Measurements from ENCODE around the gene COL18A1.

The COL18A1 gene

DNA sequence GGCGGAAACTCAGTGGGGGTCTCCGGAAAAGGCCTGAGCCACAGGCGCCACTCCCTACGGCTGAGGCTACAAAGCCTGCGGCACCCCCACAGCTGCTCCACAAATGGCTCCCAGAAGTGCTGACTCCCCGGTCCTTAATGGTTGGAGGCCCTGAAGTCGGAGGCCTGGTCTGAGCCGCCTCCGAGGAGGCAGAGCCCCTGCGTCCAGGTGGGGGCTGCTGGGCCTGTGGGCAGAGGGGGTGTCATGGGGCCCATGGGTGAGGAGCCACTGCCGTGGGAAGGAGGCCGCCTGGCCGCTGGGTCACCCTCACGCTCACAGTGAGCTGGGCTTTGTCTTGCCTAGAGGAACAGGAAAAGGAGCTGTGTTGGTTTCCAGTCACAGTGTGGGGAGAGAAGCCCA, 12.4 kb upstream of the COL18A1 start:
- H3K36me3 ChIP-seq (ENCODE audit: control insufficient read depth in 4 of 4, insufficient read depth in 4 of 4, low read length in 3 of 4), result no peaks in the 10 kb centered on the region
- H3K27ac ChIP-seq (ENCODE audit: insufficient read depth in 1 of 2, low read depth in 1 of 2, low read length in 2 of 2, poor library complexity in 1 of 2, severe bottlenecking in 2 of 2), result no peak overlapping the region
- DNase-seq, result no peak
- ChIA-PET POLR2A (no interaction called here), CTCF (interaction anchor here (1.2 kb wide), 1 partner anchor 254 kb away, joined by 3 read pairs; no protein-coding TSS in a partner anchor)
- H3K4me1 ChIP-seq (ENCODE audit: control extremely low read depth in 1 of 4, control insufficient read depth in 4 of 4, insufficient read depth in 4 of 4, low read length in 3 of 4), result no peaks in the 10 kb centered on the region
- H3K27me3 ChIP-seq (replicated peaks in 2 of 5; ENCODE audit: control insufficient read depth in 4 of 5, insufficient read depth in 5 of 5, low read length in 4 of 5), result peaks cover 3 to 28% (median 8%) of the 10 kb centered on the region in 5 experiments
- H3K9me3 ChIP-seq (ENCODE audit: control extremely low read depth in 1 of 5, control insufficient read depth in 4 of 5, insufficient read depth in 2 of 5, low read depth in 1 of 5, low read length in 4 of 5), result no peaks in the 10 kb centered on the region
- 88% methylated on average over 12 of the region's 14 CpGs for WGBS (ENCODE audit: insufficient coverage)
- H3K4me3 ChIP-seq (ENCODE audit: control insufficient read depth in 1 of 7, extremely low read depth in 1 of 7, insufficient read depth in 4 of 7, low read depth in 2 of 7, low read length in 6 of 7), result no peak overlapping the region

DNA sequence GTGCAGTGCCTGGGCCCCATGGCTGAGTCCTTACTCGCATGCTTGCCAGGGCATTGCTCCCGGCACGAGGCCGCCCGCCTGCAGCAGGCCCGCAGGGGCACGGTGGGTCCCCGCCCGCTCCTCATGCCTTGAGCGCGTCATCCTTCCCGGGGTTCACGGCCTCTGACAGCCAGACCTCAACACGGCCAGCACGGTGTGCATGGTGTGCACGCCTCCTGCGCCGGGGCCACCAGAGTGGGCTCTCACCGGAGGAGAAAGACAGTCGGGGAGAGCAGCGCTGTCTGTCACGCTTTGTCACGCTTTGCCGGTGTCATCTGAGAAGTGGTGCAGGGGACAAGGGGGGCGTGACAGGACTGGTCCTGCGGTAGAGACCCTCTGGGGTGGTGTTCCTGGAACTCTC, 11.9 kb upstream of the COL18A1 start:
- Histone ChIP-seq H3K27ac (ENCODE audit: insufficient read depth in 1 of 2, low read depth in 1 of 2, low read length in 2 of 2, poor library complexity in 1 of 2, severe bottlenecking in 2 of 2) (no peak overlapping the region), H3K9me3 (ENCODE audit: control extremely low read depth in 1 of 5, control insufficient read depth in 4 of 5, insufficient read depth in 2 of 5, low read depth in 1 of 5, low read length in 4 of 5) (no peaks in the 10 kb centered on the region), H3K36me3 (ENCODE audit: control insufficient read depth in 4 of 4, insufficient read depth in 4 of 4, low read length in 3 of 4) (no peaks in the 10 kb centered on the region), H3K27me3 (replicated peaks in 2 of 5; ENCODE audit: control insufficient read depth in 4 of 5, insufficient read depth in 5 of 5, low read length in 4 of 5) (peaks cover 3 to 28% (median 6%) of the 10 kb centered on the region in 5 experiments), H3K4me3 (ENCODE audit: control insufficient read depth in 1 of 7, extremely low read depth in 1 of 7, insufficient read depth in 4 of 7, low read depth in 2 of 7, low read length in 6 of 7) (no peak overlapping the region), H3K4me1 (ENCODE audit: control extremely low read depth in 1 of 4, control insufficient read depth in 4 of 4, insufficient read depth in 4 of 4, low read length in 3 of 4) (no peaks in the 10 kb centered on the region)
- POLR2A ChIA-PET, result no interaction called here
- 94% methylated on average over 26 of the region's 26 CpGs for WGBS (ENCODE audit: insufficient coverage)
- DNase-seq, result no peak
- CTCF ChIA-PET, result interaction anchor here (1.2 kb wide), 1 partner anchor 255 kb away, joined by 3 read pairs; no protein-coding TSS in a partner anchor

DNA sequence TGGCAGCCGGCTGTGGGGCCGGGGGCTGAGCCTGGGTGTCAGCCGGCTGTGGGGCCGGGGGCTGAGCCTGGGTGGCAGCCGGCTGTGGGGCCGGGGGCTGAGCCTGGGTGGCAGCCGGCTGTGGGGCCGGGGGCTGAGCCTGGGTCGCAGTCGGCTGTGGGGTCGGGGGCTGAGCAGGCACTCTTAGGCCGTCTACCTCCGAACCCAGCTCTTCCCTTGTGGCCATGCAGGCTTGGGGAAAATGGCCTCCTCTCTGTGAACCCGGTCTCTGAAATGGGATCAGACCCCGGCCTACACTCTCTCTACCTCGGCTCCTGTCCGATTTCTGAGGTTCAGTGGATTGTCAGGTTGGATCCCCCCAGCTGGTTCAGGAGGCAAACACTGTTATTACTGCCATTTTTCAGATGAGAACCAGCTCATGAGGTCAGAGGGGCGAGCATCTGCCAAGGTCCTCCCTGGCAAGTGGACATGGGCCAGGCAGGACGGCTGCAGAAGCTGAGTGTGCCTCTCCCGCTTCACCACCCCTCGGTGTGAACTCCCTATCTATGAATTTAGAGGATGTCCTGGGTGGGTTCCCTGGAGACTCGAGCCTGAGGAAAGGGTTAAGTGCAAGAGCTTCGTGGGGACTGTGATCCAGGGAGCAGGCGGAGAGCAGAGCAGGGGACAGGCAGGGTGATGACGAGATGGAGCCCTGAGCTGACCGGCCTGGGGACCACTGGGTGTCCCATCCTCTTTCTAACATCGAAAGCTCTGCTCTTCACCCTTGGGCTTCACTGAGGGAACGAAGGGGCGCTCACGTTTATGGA, 10.9 kb upstream of the COL18A1 start:
- Histone ChIP-seq H3K4me3 (ENCODE audit: control insufficient read depth in 1 of 7, extremely low read depth in 1 of 7, insufficient read depth in 4 of 7, low read depth in 2 of 7, low read length in 6 of 7) (no peak overlapping the region), H3K36me3 (ENCODE audit: control insufficient read depth in 4 of 4, insufficient read depth in 4 of 4, low read length in 3 of 4) (no peaks in the 10 kb centered on the region), H3K9me3 (ENCODE audit: control extremely low read depth in 1 of 5, control insufficient read depth in 4 of 5, insufficient read depth in 2 of 5, low read depth in 1 of 5, low read length in 4 of 5) (no peaks in the 10 kb centered on the region), H3K27ac (ENCODE audit: insufficient read depth in 1 of 2, low read depth in 1 of 2, low read length in 2 of 2, poor library complexity in 1 of 2, severe bottlenecking in 2 of 2) (no peak overlapping the region), H3K27me3 (replicated peaks in 2 of 5; ENCODE audit: control insufficient read depth in 4 of 5, insufficient read depth in 5 of 5, low read length in 4 of 5) (peaks cover 4 to 24% (median 7%) of the 10 kb centered on the region in 5 experiments), H3K4me1 (ENCODE audit: control extremely low read depth in 1 of 4, control insufficient read depth in 4 of 4, insufficient read depth in 4 of 4, low read length in 3 of 4) (no peaks in the 10 kb centered on the region)
- ChIA-PET POLR2A (no interaction called here), CTCF (no interaction called here)
- DNase-seq, result no peak
- 90% methylated on average over 20 of the region's 30 CpGs for WGBS (ENCODE audit: insufficient coverage)

DNA sequence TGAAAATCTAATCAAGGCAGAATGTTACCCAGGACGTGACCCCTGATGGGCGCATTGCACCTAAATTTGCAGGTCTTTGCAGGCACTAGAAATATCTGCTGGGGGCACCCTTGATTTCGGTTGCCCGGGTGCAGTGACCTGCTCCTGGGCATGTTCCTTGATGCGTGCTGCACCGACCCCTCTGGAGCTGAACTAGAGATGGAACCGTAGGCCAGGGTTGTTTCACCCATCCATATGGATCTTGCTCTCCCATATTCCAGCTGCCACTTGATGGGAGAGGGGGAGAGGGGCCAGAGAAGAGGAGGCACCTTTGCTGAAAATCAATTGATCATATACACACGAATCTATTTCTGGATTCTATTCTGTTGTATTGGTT, 8.4 kb upstream of the COL18A1 start:
- Histone ChIP-seq H3K4me1 (ENCODE audit: control extremely low read depth in 1 of 4, control insufficient read depth in 4 of 4, insufficient read depth in 4 of 4, low read length in 3 of 4) (no peaks in the 10 kb centered on the region), H3K36me3 (ENCODE audit: control insufficient read depth in 4 of 4, insufficient read depth in 4 of 4, low read length in 3 of 4) (no peaks in the 10 kb centered on the region), H3K27ac (ENCODE audit: insufficient read depth in 1 of 2, low read depth in 1 of 2, low read length in 2 of 2, poor library complexity in 1 of 2, severe bottlenecking in 2 of 2) (no peak overlapping the region), H3K9me3 (ENCODE audit: control extremely low read depth in 1 of 5, control insufficient read depth in 4 of 5, insufficient read depth in 2 of 5, low read depth in 1 of 5, low read length in 4 of 5) (peaks cover 0 to 13% (median 10%) of the 10 kb centered on the region in 5 experiments), H3K27me3 (replicated peaks in 2 of 5; ENCODE audit: control insufficient read depth in 4 of 5, insufficient read depth in 5 of 5, low read length in 4 of 5) (peaks cover 10 to 29% (median 10%) of the 10 kb centered on the region in 5 experiments), H3K4me3 (ENCODE audit: control insufficient read depth in 1 of 7, extremely low read depth in 1 of 7, insufficient read depth in 4 of 7, low read depth in 2 of 7, low read length in 6 of 7) (no peak overlapping the region)
- 76% methylated on average over 5 of the region's 8 CpGs for WGBS (ENCODE audit: insufficient coverage)
- ChIA-PET CTCF (no interaction called here), POLR2A (no interaction called here)
- no peak for DNase-seq

DNA sequence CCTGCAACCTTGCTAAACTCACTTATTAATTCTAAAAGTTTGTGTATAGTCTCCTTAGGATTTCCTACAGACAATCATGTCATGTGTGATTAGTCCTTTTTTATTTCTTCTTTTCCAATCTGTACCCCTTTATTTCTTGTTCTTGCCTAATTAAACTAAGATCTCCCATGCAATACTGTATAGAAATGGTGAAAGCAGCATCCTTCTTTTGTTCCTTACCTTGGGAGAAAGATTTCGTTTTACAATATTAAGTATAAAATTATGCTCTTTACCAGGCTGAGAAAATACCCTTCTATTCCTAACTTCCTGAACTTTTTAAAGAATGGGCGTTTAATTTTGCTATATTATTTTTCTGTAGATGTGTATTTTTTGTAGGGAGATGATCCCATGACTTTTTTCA, 7.6 kb upstream of the COL18A1 start:
- DNase-seq, result no peak
- H3K27ac ChIP-seq (ENCODE audit: insufficient read depth in 1 of 2, low read depth in 1 of 2, low read length in 2 of 2, poor library complexity in 1 of 2, severe bottlenecking in 2 of 2), result no peak overlapping the region
- no peak overlapping the region for H3K4me3 ChIP-seq (ENCODE audit: control insufficient read depth in 1 of 7, extremely low read depth in 1 of 7, insufficient read depth in 4 of 7, low read depth in 2 of 7, low read length in 6 of 7)
- no peaks in the 10 kb centered on the region for H3K36me3 ChIP-seq (ENCODE audit: control insufficient read depth in 4 of 4, insufficient read depth in 4 of 4, low read length in 3 of 4)
- ChIA-PET CTCF (no interaction called here), POLR2A (no interaction called here)
- peaks cover 10 to 33% (median 14%) of the 10 kb centered on the region in 5 experiments for H3K27me3 ChIP-seq (replicated peaks in 2 of 5; ENCODE audit: control insufficient read depth in 4 of 5, insufficient read depth in 5 of 5, low read length in 4 of 5)
- no peaks in the 10 kb centered on the region for H3K4me1 ChIP-seq (ENCODE audit: control extremely low read depth in 1 of 4, control insufficient read depth in 4 of 4, insufficient read depth in 4 of 4, low read length in 3 of 4)
- peaks cover 0 to 19% (median 17%) of the 10 kb centered on the region in 5 experiments for H3K9me3 ChIP-seq (ENCODE audit: control extremely low read depth in 1 of 5, control insufficient read depth in 4 of 5, insufficient read depth in 2 of 5, low read depth in 1 of 5, low read length in 4 of 5)
- WGBS (ENCODE audit: insufficient coverage), result no CpG with 5 or more reads among the region's 2 CpGs

DNA sequence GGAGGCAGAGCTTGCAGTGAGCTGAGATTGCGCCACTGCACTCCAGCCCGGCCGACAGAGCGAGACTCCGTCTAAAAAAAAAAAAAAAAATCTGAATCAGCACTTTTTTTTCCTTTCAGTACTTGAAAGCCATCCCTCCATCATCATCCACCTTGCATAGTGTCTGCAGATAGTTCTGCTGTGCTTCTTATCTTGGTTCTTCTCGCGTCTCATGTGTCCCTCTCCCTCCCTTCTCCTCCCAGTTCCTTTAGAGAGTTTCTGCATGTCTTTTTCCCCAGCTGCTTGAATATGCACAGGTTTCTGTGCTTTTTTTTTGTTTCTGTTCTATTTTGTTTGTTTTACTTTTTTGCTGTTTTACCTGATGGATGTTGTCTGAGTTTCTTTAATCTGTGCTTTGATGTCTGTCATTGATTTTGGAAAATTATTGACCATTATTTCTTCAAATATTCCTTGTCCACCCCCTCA, 3.9 kb upstream of the COL18A1 start:
- ChIA-PET POLR2A (interaction anchor here (0.7 kb wide), 1 partner anchor 260 kb away, joined by 4 read pairs; no protein-coding TSS in a partner anchor), CTCF (no interaction called here)
- Histone ChIP-seq H3K27me3 (replicated peaks in 2 of 5; ENCODE audit: control insufficient read depth in 4 of 5, insufficient read depth in 5 of 5, low read length in 4 of 5) (peaks cover 13 to 62% (median 20%) of the 10 kb centered on the region in 5 experiments), H3K4me3 (ENCODE audit: control insufficient read depth in 1 of 7, extremely low read depth in 1 of 7, insufficient read depth in 4 of 7, low read depth in 2 of 7, low read length in 6 of 7) (no peak overlapping the region), H3K27ac (ENCODE audit: insufficient read depth in 1 of 2, low read depth in 1 of 2, low read length in 2 of 2, poor library complexity in 1 of 2, severe bottlenecking in 2 of 2) (no peak overlapping the region), H3K9me3 (ENCODE audit: control extremely low read depth in 1 of 5, control insufficient read depth in 4 of 5, insufficient read depth in 2 of 5, low read depth in 1 of 5, low read length in 4 of 5) (peaks cover 0 to 20% (median 17%) of the 10 kb centered on the region in 5 experiments), H3K36me3 (ENCODE audit: control insufficient read depth in 4 of 4, insufficient read depth in 4 of 4, low read length in 3 of 4) (no peaks in the 10 kb centered on the region), H3K4me1 (ENCODE audit: control extremely low read depth in 1 of 4, control insufficient read depth in 4 of 4, insufficient read depth in 4 of 4, low read length in 3 of 4) (peaks cover 0 to 17% (median 11%) of the 10 kb centered on the region in 4 experiments)
- 100% methylated on average over 6 of the region's 7 CpGs for WGBS (ENCODE audit: insufficient coverage)
- peak in 1 of 3 donors; percentile 20 for DNase-seq

All from common myeloid progenitor, CD34-positive (primary cell).